Stimulated activated memory B cell treated with anti-CD40 and anti-IgM and Interleukin-4, amounts not matched to agents 10 μg/mL and 1 μg/mL and 100 μg/mL, for 72 hours (primary cell): ENCODE data around the gene TOMM20.
"Not testable (repeated sequence)": the region's sequence is repeated elsewhere in the genome, so short reads cannot be mapped to it uniquely, and the experiment has no call there.

ENCODE experiments used
- ATAC-seq: fragments of 150-1000 bp; cut with Tn5 transposase; 2 replicates; pipeline ENCODE4 v1.10.0; 2021
- H3K27ac Mint-ChIP-seq: one replicate; pipeline ENCODE4 v1.8.0; 2022; ENCODE audit warnings: mild to moderate bottlenecking, mixed read lengths
- H3K27me3 Mint-ChIP-seq: one replicate; pipeline ENCODE4 v1.8.0; 2022; ENCODE audit warnings: mixed read lengths
- H3K36me3 Mint-ChIP-seq: one replicate; pipeline ENCODE4 v1.8.0; 2022; ENCODE audit warnings: mixed read lengths
- H3K4me1 Mint-ChIP-seq: one replicate; pipeline ENCODE4 v1.8.0; 2022; ENCODE audit warnings: mixed read lengths
- H3K4me3 Mint-ChIP-seq: one replicate; pipeline ENCODE4 v1.8.0; 2022; ENCODE audit warnings: mild to moderate bottlenecking, moderate library complexity, mixed read lengths
- H3K9me3 Mint-ChIP-seq: one replicate; pipeline ENCODE4 v1.8.0; 2022; ENCODE audit warnings: mixed read lengths

The TOMM20 gene

GRCh38 chr1:235098991-235099390, 29.6 kb downstream of the TOMM20 start:
- ATAC-seq, result no peak
- H3K4me1 Mint-ChIP-seq, result peaks cover 11% of the 10 kb centered on the region
- H3K27ac Mint-ChIP-seq, result no peak overlapping the region

GRCh38 chr1:235098547-235098946, 30.1 kb downstream of the TOMM20 start:
- ATAC-seq, result no peak
- peaks cover 19% of the 10 kb centered on the region for H3K27me3 Mint-ChIP-seq
- H3K4me3 Mint-ChIP-seq, result no peak overlapping the region
- no peaks in the 10 kb centered on the region for H3K9me3 Mint-ChIP-seq
- H3K4me1 Mint-ChIP-seq, result peaks cover 12% of the 10 kb centered on the region
- no peak overlapping the region for H3K27ac Mint-ChIP-seq
- H3K36me3 Mint-ChIP-seq, result peaks cover 5% of the 10 kb centered on the region

More at GRCh38 chr1:235098991-235099390, 29.6 kb downstream of the TOMM20 start:
- H3K4me3 Mint-ChIP-seq, result no peak overlapping the region
- peaks cover 5% of the 10 kb centered on the region for H3K36me3 Mint-ChIP-seq
- peaks cover 19% of the 10 kb centered on the region for H3K27me3 Mint-ChIP-seq
- no peaks in the 10 kb centered on the region for H3K9me3 Mint-ChIP-seq

- H3K27me3 Mint-ChIP-seq, result peaks cover 19% of the 10 kb centered on the region
- not testable (repeated sequence) for H3K36me3 Mint-ChIP-seq, ATAC-seq, H3K4me3 Mint-ChIP-seq, H3K27ac Mint-ChIP-seq, H3K9me3 Mint-ChIP-seq
- peaks cover 15% of the 10 kb centered on the region for H3K4me1 Mint-ChIP-seq
Observed at GRCh38 chr1:235097501-235097900, 31.1 kb downstream of the TOMM20 start.

GRCh38 chr1:235095938-235096562, 32.6 kb downstream of the TOMM20 start:
- no peak overlapping the region for H3K4me3 Mint-ChIP-seq
- no peaks in the 10 kb centered on the region for H3K9me3 Mint-ChIP-seq
- H3K4me1 Mint-ChIP-seq, result peaks cover 15% of the 10 kb centered on the region
- no peaks in the 10 kb centered on the region for H3K36me3 Mint-ChIP-seq
- no peak for ATAC-seq
- H3K27ac Mint-ChIP-seq, result no peak overlapping the region
- H3K27me3 Mint-ChIP-seq, result peaks cover 16% of the 10 kb centered on the region

GRCh38 chr1:235093696-235094592, 34.7 kb downstream of the TOMM20 start:
- Mint-ChIP-seq H3K9me3 (no peaks in the 10 kb centered on the region), H3K27me3 (peaks cover 21% of the 10 kb centered on the region), H3K36me3 (no peaks in the 10 kb centered on the region), H3K27ac (peak overlapping the region; percentile 12), H3K4me3 (no peak overlapping the region), H3K4me1 (peaks cover 10% of the 10 kb centered on the region)
- peak; percentile 86 for ATAC-seq

- H3K27ac Mint-ChIP-seq, result peak overlapping the region; percentile 12
Observed at GRCh38 chr1:235093013-235093695, 35.5 kb downstream of the TOMM20 start.

GRCh38 chr1:235092415-235092814, 36.2 kb downstream of the TOMM20 start:
- not testable (repeated sequence) for H3K36me3 Mint-ChIP-seq, ATAC-seq, H3K9me3 Mint-ChIP-seq, H3K4me1 Mint-ChIP-seq, H3K27ac Mint-ChIP-seq, H3K4me3 Mint-ChIP-seq
- H3K27me3 Mint-ChIP-seq, result peaks cover 10% of the 10 kb centered on the region

More at GRCh38 chr1:235093013-235093695, 35.5 kb downstream of the TOMM20 start:
- ATAC-seq, result peak; percentile 35
- H3K4me3 Mint-ChIP-seq, result no peak overlapping the region
- peaks cover 10% of the 10 kb centered on the region for H3K4me1 Mint-ChIP-seq
- H3K36me3 Mint-ChIP-seq, result no peaks in the 10 kb centered on the region
- no peaks in the 10 kb centered on the region for H3K9me3 Mint-ChIP-seq
- peaks cover 15% of the 10 kb centered on the region for H3K27me3 Mint-ChIP-seq

- not testable (repeated sequence) for H3K4me1 Mint-ChIP-seq
Observed at GRCh38 chr1:235092045-235092406, 36.6 kb downstream of the TOMM20 start.

GRCh38 chr1:235091319-235092044, 37.2 kb downstream of the TOMM20 start:
- not testable (repeated sequence) for H3K9me3 Mint-ChIP-seq, H3K27ac Mint-ChIP-seq, H3K4me1 Mint-ChIP-seq, ATAC-seq, H3K36me3 Mint-ChIP-seq, H3K4me3 Mint-ChIP-seq
- peaks cover 10% of the 10 kb centered on the region for H3K27me3 Mint-ChIP-seq

More at GRCh38 chr1:235092045-235092406, 36.6 kb downstream of the TOMM20 start:
- peaks cover 10% of the 10 kb centered on the region for H3K27me3 Mint-ChIP-seq
- not testable (repeated sequence) for ATAC-seq, H3K4me3 Mint-ChIP-seq, H3K27ac Mint-ChIP-seq, H3K9me3 Mint-ChIP-seq, H3K36me3 Mint-ChIP-seq

- Mint-ChIP-seq H3K9me3 (no peaks in the 10 kb centered on the region), H3K27ac (no peak overlapping the region), H3K4me1 (peaks cover 10% of the 10 kb centered on the region), H3K27me3 (peaks cover 10% of the 10 kb centered on the region), H3K36me3 (no peaks in the 10 kb centered on the region), H3K4me3 (no peak overlapping the region)
- no peak for ATAC-seq
Observed at GRCh38 chr1:235090406-235091069, 38.1 kb downstream of the TOMM20 start.

- Mint-ChIP-seq H3K27me3 (peaks cover 10% of the 10 kb centered on the region), H3K4me1 (peaks cover 9% of the 10 kb centered on the region), H3K36me3 (no peaks in the 10 kb centered on the region), H3K27ac (no peak overlapping the region), H3K9me3 (no peaks in the 10 kb centered on the region), H3K4me3 (no peak overlapping the region)
- ATAC-seq, result no peak
Observed at GRCh38 chr1:235088907-235089306, 39.7 kb downstream of the TOMM20 start.

- H3K36me3 Mint-ChIP-seq, result no peaks in the 10 kb centered on the region
- H3K9me3 Mint-ChIP-seq, result no peaks in the 10 kb centered on the region
- ATAC-seq, result no peak
- peaks cover 9% of the 10 kb centered on the region for H3K4me1 Mint-ChIP-seq
- H3K27me3 Mint-ChIP-seq, result peaks cover 10% of the 10 kb centered on the region
- H3K4me3 Mint-ChIP-seq, result no peak overlapping the region
- no peak overlapping the region for H3K27ac Mint-ChIP-seq
Observed at GRCh38 chr1:235088430-235088829, 40.2 kb downstream of the TOMM20 start.

- ATAC-seq, result no peak
- peaks cover 10% of the 10 kb centered on the region for H3K27me3 Mint-ChIP-seq
- H3K4me3 Mint-ChIP-seq, result no peak overlapping the region
- H3K4me1 Mint-ChIP-seq, result peaks cover 12% of the 10 kb centered on the region
- H3K9me3 Mint-ChIP-seq, result no peaks in the 10 kb centered on the region
- no peaks in the 10 kb centered on the region for H3K36me3 Mint-ChIP-seq
- H3K27ac Mint-ChIP-seq, result no peak overlapping the region
Observed at GRCh38 chr1:235087906-235088305, 40.7 kb downstream of the TOMM20 start.

- Mint-ChIP-seq H3K4me1 (peaks cover 14% of the 10 kb centered on the region), H3K27ac (peak overlapping the region; percentile 17)
- not testable (repeated sequence) for ATAC-seq, H3K4me3 Mint-ChIP-seq, H3K36me3 Mint-ChIP-seq, H3K27me3 Mint-ChIP-seq, H3K9me3 Mint-ChIP-seq
Observed at GRCh38 chr1:235085411-235086117, 43.1 kb downstream of the TOMM20 start.
